Measurements from ENCODE around the gene ROBO1.

The ROBO1 gene

GRCh38 chr3:79012530-79012913 lies 755.3 kb downstream of the ROBO1 start:
- DNase-seq (ENCODE audit: low read depth), result no peak

- no peak for DNase-seq (ENCODE audit: low read depth)
Observed at GRCh38 chr3:79011821-79012529, 755.8 kb downstream of the ROBO1 start.

GRCh38 chr3:79009861-79010260 lies 757.9 kb downstream of the ROBO1 start:
- no peak for DNase-seq (ENCODE audit: low read depth)

DNA sequence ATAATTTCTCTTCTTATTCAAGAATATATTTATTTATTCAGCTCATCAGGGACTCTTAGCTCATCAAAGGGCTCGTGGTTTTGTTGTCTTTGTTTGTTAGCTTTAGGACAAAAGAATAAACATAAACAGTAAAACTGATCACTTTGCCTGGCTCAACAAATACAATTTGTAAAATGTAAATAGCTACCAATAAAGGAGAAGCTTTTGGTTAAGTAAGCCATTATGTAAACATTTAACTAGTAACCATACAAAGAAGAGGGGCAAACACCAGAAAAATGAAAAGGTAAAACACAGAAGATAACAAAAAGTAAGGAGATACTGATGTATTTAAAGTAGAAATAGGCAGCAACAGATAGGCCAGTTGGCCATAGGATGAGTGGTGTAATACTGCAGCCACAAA lies 761.7 kb downstream of the ROBO1 start:
- DNase-seq (ENCODE audit: low read depth), result no peak

DNA sequence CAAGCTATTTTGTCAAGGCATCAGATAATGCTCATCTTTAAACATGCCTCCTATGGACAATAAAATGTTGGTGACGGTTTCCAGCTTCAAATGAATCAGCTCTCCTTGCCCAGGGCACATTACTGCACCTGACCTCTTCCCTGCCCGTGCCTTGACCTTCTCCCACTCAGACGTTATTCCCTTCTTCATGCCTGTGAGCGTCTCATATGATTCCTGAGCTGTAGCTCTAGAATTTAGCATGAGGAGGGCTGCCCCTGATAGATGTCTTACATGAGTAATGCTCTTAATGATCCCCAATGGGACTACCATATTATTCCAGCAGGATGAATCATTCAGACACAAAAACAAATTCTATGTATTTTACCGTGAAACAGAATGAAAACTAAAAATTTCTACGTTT lies 762.7 kb downstream of the ROBO1 start:
- DNase-seq (ENCODE audit: low read depth), result no peak

DNA sequence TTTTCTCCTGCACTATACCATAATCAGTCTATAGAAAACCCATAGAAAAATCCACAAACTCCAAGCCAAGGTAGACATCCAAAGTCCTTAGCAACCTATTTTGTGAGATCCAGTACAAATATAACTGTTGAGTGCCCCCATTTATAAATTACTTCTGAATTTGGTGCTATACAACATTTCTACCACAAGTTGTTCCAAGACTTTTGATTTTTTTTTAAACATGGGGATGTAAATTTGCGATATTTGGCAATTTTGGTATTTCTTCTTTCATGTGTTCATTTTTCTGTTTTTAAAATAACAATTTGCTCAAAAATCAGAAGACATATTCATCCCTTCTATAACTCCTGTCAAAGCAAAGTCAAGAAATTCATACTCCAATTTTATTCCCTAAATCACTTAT lies 763.8 kb downstream of the ROBO1 start:
- no peak for DNase-seq (ENCODE audit: low read depth)

DNA sequence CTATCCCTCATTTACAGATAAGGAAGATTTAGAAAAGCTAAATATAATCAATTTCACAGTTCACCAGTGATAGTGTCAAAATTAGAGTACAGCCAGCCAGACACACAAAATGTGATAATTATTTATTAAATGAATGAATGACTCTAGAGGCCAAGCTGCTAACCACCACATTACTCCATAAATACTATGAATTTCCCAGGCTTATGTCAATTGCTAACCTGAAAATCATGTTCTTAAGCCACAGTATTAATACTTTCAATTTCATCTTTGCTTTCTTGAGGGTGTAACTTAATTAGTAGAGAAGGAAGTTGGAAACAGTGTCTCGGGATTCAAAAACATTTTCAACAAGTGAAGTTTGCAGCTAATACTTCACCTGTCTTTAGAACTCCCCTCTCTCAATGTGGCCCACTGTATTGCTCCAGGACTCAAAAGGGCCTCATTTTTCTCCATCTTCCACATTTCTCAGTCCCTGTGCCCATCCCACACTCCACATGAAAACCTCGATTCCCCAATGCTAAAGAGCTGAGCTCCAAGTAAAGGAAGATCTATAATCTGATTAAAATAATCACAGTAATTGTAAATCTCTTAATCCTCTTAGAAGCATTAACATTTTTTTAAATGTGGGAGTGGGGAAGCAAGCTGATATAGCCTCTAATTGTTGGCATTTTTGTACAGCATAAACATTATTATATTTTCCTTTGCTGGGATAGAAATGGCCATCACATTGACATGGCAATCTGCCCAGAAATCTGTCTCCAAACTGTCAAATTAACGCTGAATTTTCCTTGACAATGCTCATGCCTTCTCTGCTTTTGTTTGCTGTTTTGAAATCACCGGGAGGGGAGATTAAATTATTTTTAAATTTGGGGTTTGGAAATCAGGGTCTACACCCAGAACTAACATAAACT lies 765.1 kb downstream of the ROBO1 start:
- DNase-seq (ENCODE audit: low read depth), result no peak

GRCh38 chr3:79001255-79001654 lies 766.5 kb downstream of the ROBO1 start:
- DNase-seq (ENCODE audit: low read depth), result no peak

DNA sequence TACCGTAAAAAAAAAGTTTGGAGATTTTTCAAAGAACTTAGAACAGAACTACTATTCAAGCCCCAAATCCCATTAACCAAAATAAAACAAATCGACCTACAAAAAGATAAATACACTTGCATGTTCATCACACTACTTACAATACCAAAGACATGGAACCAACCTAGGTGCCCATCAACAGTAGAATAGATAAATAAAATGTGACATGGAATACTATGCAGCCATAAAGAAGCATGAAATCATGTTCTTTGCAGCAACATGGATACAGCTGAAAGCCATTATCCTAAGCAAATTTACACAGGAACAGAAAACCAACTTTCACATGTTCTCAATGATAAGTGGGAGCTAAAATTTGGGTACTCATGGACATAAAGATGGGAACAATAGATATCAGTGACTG lies 768.7 kb downstream of the ROBO1 start:
- no peak for DNase-seq (ENCODE audit: low read depth)

DNA sequence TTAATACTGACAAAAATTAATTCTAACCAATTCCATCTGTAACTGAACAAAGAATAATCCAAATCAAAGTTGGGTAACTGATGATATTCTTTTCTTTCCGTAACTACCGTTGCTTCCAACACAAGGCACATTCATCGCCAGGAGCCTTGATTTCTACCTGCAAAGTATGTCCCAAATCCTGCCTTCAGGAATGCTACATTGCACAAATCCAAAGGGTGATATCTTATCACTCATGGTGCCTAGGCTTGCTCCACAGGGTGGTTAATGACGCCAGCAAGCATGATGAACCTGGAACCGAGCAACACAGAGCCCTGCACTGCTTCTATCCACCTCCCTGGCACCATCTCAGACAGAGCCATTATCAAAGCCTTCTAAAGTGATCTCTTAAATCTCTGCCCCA lies 772.7 kb downstream of the ROBO1 start:
- no peak for DNase-seq (ENCODE audit: low read depth)

DNA sequence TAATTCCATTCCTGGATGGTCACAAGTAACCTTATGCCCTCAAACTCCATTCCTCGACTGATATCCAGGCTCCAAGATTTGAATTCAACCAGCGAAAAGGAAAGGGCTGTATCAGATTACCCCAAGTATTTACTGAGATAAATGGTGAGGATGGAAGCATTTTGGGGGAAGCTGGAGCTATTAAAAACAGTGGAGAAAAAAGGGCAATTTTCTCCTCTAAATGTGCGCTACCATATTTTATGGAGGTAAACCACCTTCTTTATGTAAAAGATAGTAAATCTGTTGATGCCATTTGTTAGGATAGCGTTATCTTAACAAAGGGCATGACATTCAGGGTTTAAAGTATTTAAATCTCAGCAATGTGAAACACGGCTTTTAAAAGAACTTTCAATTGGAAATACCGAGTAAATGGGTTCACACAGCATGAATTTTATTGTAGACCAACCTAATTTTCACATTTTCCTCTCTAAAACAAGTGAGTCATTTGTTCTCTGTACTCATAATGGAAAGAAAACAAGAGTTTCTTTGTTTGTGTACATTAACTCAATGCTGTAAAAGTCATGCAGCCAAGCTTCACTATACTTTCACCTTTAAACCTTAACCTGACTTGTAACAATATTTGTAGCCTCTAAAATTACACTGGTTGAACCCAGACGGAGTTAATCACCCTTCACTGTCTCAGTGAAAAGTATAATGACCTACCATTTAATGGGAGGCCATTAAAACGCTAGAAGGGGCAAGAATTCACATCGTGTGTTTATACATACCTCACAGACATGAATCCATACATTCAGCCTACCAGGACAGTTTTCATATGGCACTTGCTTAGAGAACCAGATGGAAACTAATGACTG lies 773.4 kb downstream of the ROBO1 start:
- DNase-seq (ENCODE audit: low read depth), result no peak

DNA sequence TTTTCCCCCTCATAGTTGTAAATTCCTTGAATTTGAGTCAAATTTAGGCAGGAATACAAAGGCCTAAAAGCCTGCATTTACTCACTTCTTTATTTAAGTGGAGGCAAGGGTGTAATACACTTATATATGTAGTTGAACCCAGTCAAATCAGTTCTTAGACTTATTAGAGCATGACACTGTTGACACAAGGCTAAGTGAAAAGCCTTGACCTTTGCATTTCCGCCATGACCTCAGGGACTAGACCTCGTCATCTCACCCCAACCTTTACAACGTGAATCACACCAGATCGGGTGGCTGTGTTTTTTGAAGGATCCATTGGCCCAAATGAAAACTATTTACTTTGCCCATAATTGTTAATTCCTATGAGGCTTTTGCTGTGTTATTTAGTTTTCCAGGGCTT lies 774.4 kb downstream of the ROBO1 start:
- DNase-seq (ENCODE audit: low read depth), result no peak

DNA sequence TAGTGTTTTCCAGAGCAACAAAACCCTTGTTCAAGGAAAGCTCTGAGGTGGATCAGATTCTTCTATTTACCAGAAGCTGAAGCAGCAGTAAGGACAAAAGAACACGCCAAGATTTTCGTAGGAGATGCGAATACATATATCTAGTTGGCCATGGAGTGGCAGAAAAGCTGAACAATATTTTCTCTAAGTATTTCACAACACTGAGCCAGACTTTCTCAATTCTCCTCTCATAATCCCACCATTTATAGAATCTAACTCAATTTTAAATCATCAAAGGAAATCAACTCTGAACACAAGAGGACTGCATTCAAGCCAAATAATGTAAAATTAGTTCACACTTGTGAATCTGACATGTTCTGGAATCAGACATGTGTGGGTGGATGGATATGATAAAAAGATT lies 775.0 kb downstream of the ROBO1 start:
- DNase-seq (ENCODE audit: low read depth), result no peak

GRCh38 chr3:78992400-78992799 lies 775.4 kb downstream of the ROBO1 start:
- DNase-seq (ENCODE audit: low read depth), result no peak

- no peak for DNase-seq (ENCODE audit: low read depth)
Observed at GRCh38 chr3:78991656-78992055, 776.1 kb downstream of the ROBO1 start.

- no peak for DNase-seq (ENCODE audit: low read depth)
Observed at GRCh38 chr3:78990156-78990555, 777.6 kb downstream of the ROBO1 start.

- DNase-seq (ENCODE audit: low read depth), result no peak
Observed at GRCh38 chr3:78988324-78988723, 779.5 kb downstream of the ROBO1 start.

DNA sequence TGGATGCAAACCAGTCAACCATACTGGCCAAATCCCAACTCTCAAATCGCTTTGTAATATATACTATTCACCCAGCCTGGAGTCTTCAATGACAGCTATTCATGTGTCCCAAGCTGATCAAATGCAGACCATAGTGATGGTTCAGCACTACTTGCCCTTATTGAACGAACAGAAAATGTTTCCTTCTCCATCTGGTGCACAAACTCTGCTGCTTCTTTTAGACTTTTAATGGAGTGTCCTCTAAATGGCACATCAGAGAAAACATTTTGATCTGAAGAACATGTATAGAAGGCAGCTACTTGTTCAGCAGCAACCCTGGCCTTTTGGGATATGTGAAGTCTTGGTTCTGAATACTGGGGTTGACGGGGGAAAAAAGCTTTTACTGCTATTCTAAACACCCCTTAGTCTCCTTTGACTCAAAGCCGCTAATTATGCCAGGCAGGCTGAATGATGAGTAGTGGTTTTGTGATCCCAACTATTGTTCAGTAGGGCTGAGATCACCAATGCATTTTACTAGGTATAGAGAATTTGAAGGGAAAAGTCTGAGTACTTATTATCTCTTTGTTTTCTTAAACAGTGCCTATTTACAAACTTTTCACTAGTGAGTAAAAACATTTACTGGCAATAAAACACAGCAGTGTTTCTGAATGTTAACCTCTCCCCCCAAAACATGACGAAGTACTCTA lies 781.2 kb downstream of the ROBO1 start:
- DNase-seq (ENCODE audit: low read depth), result no peak

- no peak for DNase-seq (ENCODE audit: low read depth)
Observed at GRCh38 chr3:78985981-78986380, 781.8 kb downstream of the ROBO1 start.

DNA sequence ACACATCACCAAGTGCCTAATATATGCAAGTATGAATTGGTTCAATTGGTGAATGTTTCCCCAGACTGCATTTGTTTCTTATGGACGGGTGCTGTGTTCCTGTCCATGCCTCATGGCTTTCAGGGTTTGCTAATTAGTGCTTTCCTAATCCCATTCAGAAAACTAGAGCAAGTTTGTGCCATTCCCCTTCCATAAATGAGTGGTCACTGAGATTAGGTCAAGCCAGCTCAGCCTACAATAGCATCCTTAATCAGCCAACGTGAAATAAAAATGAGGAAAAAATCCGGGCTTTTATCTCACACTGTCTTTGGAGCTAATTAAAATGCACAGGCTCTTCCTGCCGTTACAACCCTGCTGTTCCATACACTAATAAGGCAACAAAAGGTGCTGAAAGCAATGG lies 788.8 kb downstream of the ROBO1 start:
- DNase-seq (ENCODE audit: low read depth), result no peak

GRCh38 chr3:78978037-78978436 lies 789.8 kb downstream of the ROBO1 start:
- no peak for DNase-seq (ENCODE audit: low read depth)

- no peak for DNase-seq (ENCODE audit: low read depth)
Observed at GRCh38 chr3:78977073-78977472, 790.7 kb downstream of the ROBO1 start.
